Neutrophil (primary cell): ENCODE data around the gene PNPLA5.
"Not testable (repeated sequence)": the region's sequence is repeated elsewhere in the genome, so short reads cannot be mapped to it uniquely, and the experiment has no call there.

Source experiments
- H3K27ac ChIP-seq: fragments of 200-600 bp; sonication (generic); 2 replicates; pipeline ENCODE4 v1.5.1; 2016; ENCODE audit warnings: mild to moderate bottlenecking, moderate library complexity
- H3K27me3 ChIP-seq: fragments of 200-600 bp; sonication (generic); 2 replicates; pipeline ENCODE4 v1.6.0; 2016; ENCODE audit warnings: mild to moderate bottlenecking
- H3K36me3 ChIP-seq: fragments of 200-600 bp; sonication (generic); 2 replicates; pipeline ENCODE4 v1.5.1; 2017
- H3K4me1 ChIP-seq, 2 experiments: fragments of 200-600 bp in 1 of 2; sonication (generic) in 1 of 2; 1 replicate in 1 of 2; 2 replicates in 1 of 2; pipeline versions ENCODE4 v1.5.1 to v1.6.1; 2013 to 2016; ENCODE audit warnings: low read depth in 1 of 2, low read length in 1 of 2, mild to moderate bottlenecking in 1 of 2, moderate library complexity in 1 of 2; ENCODE audit not compliant: control insufficient read depth in 1 of 2, insufficient read depth in 1 of 2
- H3K4me3 ChIP-seq, 2 experiments: fragments of 200-600 bp in 1 of 2; sonication (generic) in 1 of 2; 1 replicate in 1 of 2; 2 replicates in 1 of 2; pipeline ENCODE4 v1.5.1; 2013 to 2016; ENCODE audit warnings: low read depth in 1 of 2, low read length in 1 of 2, mild to moderate bottlenecking in 1 of 2, moderate library complexity in 1 of 2
- H3K9me3 ChIP-seq: fragments of 200-600 bp; sonication (generic); 2 replicates; pipeline ENCODE4 v1.5.1; 2016
- CTCF ChIP-seq: fragments of 200-600 bp; sonication (generic); IDR thresholded peaks from 2 replicates; pipeline ENCODE4 v1.5.1; 2016; ENCODE audit warnings: antibody characterized with exemption

The PNPLA5 gene

DNA sequence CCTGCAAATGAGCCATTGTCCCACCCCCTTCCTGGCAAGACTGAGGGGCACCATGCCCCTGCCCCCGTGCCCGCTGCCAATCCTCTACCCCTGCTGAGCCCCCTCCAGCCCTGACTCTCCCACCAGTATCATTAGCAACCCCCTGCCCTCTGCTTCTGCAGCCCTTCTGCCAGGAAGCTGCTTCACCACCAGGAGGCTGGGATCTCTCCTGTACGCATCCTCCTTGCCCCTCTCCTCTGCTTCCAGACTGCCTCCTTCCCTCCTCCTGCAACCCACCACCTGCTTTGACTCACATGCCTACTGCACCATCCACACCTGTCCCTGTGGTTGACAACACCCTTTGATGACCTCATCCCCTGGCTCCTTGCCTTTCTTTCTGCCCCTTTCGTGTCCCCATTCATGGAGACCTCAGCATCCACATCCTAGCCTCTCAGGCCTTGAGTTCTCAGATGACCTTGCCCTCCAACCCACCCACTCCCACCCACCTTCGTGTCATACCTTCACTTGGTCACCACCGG, 18.4 kb upstream of the PNPLA5 start:
- no peaks in the 10 kb centered on the region for H3K9me3 ChIP-seq
- H3K36me3 ChIP-seq, result no peaks in the 10 kb centered on the region
- TF ChIP-seq CTCF, result no peak
- no peaks in the 10 kb centered on the region for H3K4me1 ChIP-seq
- H3K27me3 ChIP-seq, result peaks cover 23% of the 10 kb centered on the region
- no peak overlapping the region for H3K4me3 ChIP-seq
- H3K27ac ChIP-seq, result no peak overlapping the region

DNA sequence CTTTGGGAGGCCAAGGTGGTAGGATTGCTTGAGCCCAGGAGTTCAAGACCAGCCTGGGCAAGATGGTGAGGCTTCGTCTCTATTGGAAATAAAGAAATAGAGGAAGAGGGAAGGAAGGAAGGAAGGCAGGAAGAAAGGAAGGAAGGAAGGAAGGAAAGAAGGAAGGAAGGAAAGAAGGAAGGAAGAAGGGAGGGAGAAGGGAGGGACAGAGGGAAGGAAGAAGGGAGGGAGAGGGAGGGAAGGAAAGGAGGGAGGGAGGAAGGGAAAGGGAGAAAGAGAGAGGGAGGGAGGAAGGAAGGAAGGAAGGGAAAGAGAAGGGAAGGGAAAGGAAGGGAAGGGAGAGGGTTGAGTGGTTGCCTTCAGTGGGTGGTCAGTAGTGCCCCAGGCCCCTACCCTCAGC, 17.9 kb upstream of the PNPLA5 start:
- Histone ChIP-seq H3K4me3 (no peak overlapping the region), H3K27me3 (peaks cover 19% of the 10 kb centered on the region), H3K36me3 (no peaks in the 10 kb centered on the region), H3K27ac (no peak overlapping the region), H3K4me1 (no peaks in the 10 kb centered on the region), H3K9me3 (no peaks in the 10 kb centered on the region)
- no peak for TF ChIP-seq CTCF

GRCh38 chr22:43905681-43906080, 13.9 kb upstream of the PNPLA5 start:
- Histone ChIP-seq H3K27me3 (peaks cover 10% of the 10 kb centered on the region), H3K27ac (no peak overlapping the region), H3K36me3 (no peaks in the 10 kb centered on the region), H3K9me3 (no peaks in the 10 kb centered on the region), H3K4me1 (no peaks in the 10 kb centered on the region), H3K4me3 (no peak overlapping the region)
- no peak for TF ChIP-seq CTCF

GRCh38 chr22:43904412-43904811, 12.6 kb upstream of the PNPLA5 start:
- H3K27ac ChIP-seq, H3K27me3 ChIP-seq, H3K4me1 ChIP-seq, H3K4me3 ChIP-seq, H3K36me3 ChIP-seq, H3K9me3 ChIP-seq: not testable (repeated sequence)

DNA sequence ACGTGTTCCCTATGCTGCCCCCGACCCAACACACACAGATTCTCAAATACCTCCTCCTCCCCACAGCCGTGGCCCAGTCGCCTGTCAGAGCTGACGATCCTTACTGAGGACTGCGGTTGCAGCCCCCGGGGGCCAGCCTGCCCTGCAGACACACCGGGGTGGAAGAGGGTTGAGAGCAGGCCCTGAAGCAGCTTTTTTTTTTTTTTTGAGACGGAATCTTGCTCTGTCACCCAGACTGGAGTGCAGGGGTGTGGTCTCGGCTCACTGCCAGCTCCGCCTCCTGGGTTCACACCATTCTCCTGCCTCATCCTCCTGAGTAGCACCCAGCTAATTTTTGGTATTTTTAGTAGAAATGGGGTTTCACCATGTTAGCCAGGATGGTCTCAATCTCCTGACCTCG, 11.2 kb upstream of the PNPLA5 start:
- H3K9me3 ChIP-seq, H3K4me1 ChIP-seq, H3K4me3 ChIP-seq, H3K36me3 ChIP-seq, H3K27ac ChIP-seq: not testable (repeated sequence)
- peaks cover 17% of the 10 kb centered on the region for H3K27me3 ChIP-seq

GRCh38 chr22:43901976-43902643, 10.3 kb upstream of the PNPLA5 start:
- Histone ChIP-seq H3K4me3 (no peak overlapping the region), H3K27ac (no peak overlapping the region)

More at GRCh38 chr22:43901976-43902643, 10.3 kb upstream of the PNPLA5 start:
- H3K27me3 ChIP-seq, result peaks cover 26% of the 10 kb centered on the region
- no peaks in the 10 kb centered on the region for H3K36me3 ChIP-seq
- no peak for TF ChIP-seq CTCF
- H3K9me3 ChIP-seq, result no peaks in the 10 kb centered on the region
- no peaks in the 10 kb centered on the region for H3K4me1 ChIP-seq
